ENCODE measurements around the gene AP1B1. TPM values are rescaled to one million over a fixed set of nuclear protein-coding genes. Genes with fewer than 3 reads are reported as not detected.

Gene AP1B1
- total RNA-seq, 1 experiment from 2014 or later, result 68.1 TPM

GRCh38 chr22:29284196-29284595, 104.2 kb downstream of the AP1B1 start:
- ChIA-PET CTCF (no interaction called here), POLR2A (ENCODE audit: low non-redundant PET) (no interaction called here)
- H3K27me3 ChIP-seq (replicated peaks; ENCODE audit: insufficient read depth, low read depth, low read length, poor library complexity), result no peaks in the 10 kb centered on the region
- TF ChIP-seq EZH2 (IDR thresholded peaks at IDR 0.05; ENCODE audit: borderline replicate concordance, low read depth, low read length, poor library complexity, severe bottlenecking), result no peak
- TF ChIP-seq CTCF (conservative IDR thresholded peaks at IDR 0.05; ENCODE audit: low read depth, low read length), result no peak
- H3K4me1 ChIP-seq (ENCODE audit: insufficient read depth, low read length, poor library complexity, severe bottlenecking), result no peaks in the 10 kb centered on the region
- H3K9me3 ChIP-seq (ENCODE audit: low read depth, low read length, poor library complexity, severe bottlenecking), result no peaks in the 10 kb centered on the region
- no peak for DNase-seq (ENCODE audit: low spot score)
- intact Hi-C loops (cut with micrococcal nuclease; ENCODE audit: unreplicated experiment), result no loop called here
- peaks cover 96% of the 10 kb centered on the region for H3K36me3 ChIP-seq (ENCODE audit: insufficient read depth, low read length, poor library complexity, severe bottlenecking)
- H3K27ac ChIP-seq (ENCODE audit: low read depth, low read length, poor library complexity, severe bottlenecking), result no peak overlapping the region
- no peak overlapping the region for H3K4me3 ChIP-seq (ENCODE audit: low read depth, low read length, poor library complexity, severe bottlenecking)
- BruUV-seq (replicated peaks), result no TSS peak

GRCh38 chr22:29277927-29278326, 110.4 kb downstream of the AP1B1 start:
- intact Hi-C loops (cut with micrococcal nuclease; ENCODE audit: unreplicated experiment), result no loop called here
- Histone ChIP-seq H3K4me3 (ENCODE audit: low read depth, low read length, poor library complexity, severe bottlenecking) (no peak overlapping the region), H3K4me1 (ENCODE audit: insufficient read depth, low read length, poor library complexity, severe bottlenecking) (peaks cover 18% of the 10 kb centered on the region), H3K27ac (ENCODE audit: low read depth, low read length, poor library complexity, severe bottlenecking) (no peak overlapping the region), H3K27me3 (replicated peaks; ENCODE audit: insufficient read depth, low read depth, low read length, poor library complexity) (no peaks in the 10 kb centered on the region), H3K36me3 (ENCODE audit: insufficient read depth, low read length, poor library complexity, severe bottlenecking) (peaks cover 96% of the 10 kb centered on the region), H3K9me3 (ENCODE audit: low read depth, low read length, poor library complexity, severe bottlenecking) (no peaks in the 10 kb centered on the region)
- ChIA-PET POLR2A (ENCODE audit: low non-redundant PET) (no interaction called here), CTCF (no interaction called here)
- no TSS peak for BruUV-seq (replicated peaks)
- TF ChIP-seq CTCF (conservative IDR thresholded peaks at IDR 0.05; ENCODE audit: low read depth, low read length) (no peak), EZH2 (IDR thresholded peaks at IDR 0.05; ENCODE audit: borderline replicate concordance, low read depth, low read length, poor library complexity, severe bottlenecking) (no peak)
- no peak for DNase-seq (ENCODE audit: low spot score)

Small RNA genes within 50 kb of the gene (microRNA-seq; reads per million reads assigned to microRNA genes)
- gene MIR3653, result 12.9 reads per million, percentile 35 among the genes with 10 or more reads in this experiment

Other genes starting within 250 kb of the AP1B1 start
- gene EMID1, start 182.7 kb downstream of the AP1B1 start, total RNA-seq (2021), result 0.15 TPM in 1 of 2 replicates, not detected in the other
- 77.7 and 84.0 TPM in 2 replicates for gene RHBDD3, start 120.6 kb downstream of the AP1B1 start, total RNA-seq (2021)
- gene EWSR1, start 120.3 kb downstream of the AP1B1 start, total RNA-seq (2021), result 348 and 358 TPM in 2 replicates
- 22.7 TPM in 2 replicates for gene GAS2L1, start 81.9 kb downstream of the AP1B1 start, total RNA-seq (2021)
- 0.68 TPM in 1 of 2 replicates, not detected in the other for gene RASL10A, start 72.9 kb downstream of the AP1B1 start, total RNA-seq (2021)
- gene RFPL1, start 50.0 kb upstream of the AP1B1 start, total RNA-seq (2021), result not detected in 2 replicates
- gene NEFH, start 91.6 kb upstream of the AP1B1 start, total RNA-seq (2021), result 21.4 and 22.0 TPM in 2 replicates
- gene THOC5, start 165.2 kb upstream of the AP1B1 start, total RNA-seq (2021), result 101 and 113 TPM in 2 replicates
- gene NIPSNAP1, start 192.5 kb upstream of the AP1B1 start, total RNA-seq (2021), result 49.7 and 75.2 TPM in 2 replicates
- 40.5 and 44.6 TPM in 2 replicates for gene NF2, start 215.1 kb upstream of the AP1B1 start, total RNA-seq (2021)